Brain microvascular endothelial cell (primary cell): ENCODE data around the gene SLC7A6.

Source experiments
- DNase-seq: peaks from one replicate; pipeline ENCODE4 v3.0.0-alpha.2; 2020
- H3K27ac ChIP-seq: fragments of 250-450 bp; sonication (Bioruptor Pico); 2 replicates; pipeline ENCODE4 v1.5.1; 2020; ENCODE audit warnings: mild to moderate bottlenecking, moderate library complexity
- H3K27me3 ChIP-seq: fragments of 250-450 bp; sonication (Bioruptor Pico); replicated peaks from 2 replicates; pipeline ENCODE4 v1.5.1; 2020; ENCODE audit warnings: mild to moderate bottlenecking
- H3K36me3 ChIP-seq: fragments of 250-450 bp; sonication (Bioruptor Pico); replicated peaks from 2 replicates; pipeline ENCODE4 v1.5.1; 2020; ENCODE audit warnings: mild to moderate bottlenecking
- H3K4me3 ChIP-seq: 2 replicates; pipeline ENCODE4 v1.5.1; 2011; ENCODE audit warnings: low read depth, mild to moderate bottlenecking, control low read depth, low read length, moderate library complexity
- CTCF ChIP-seq: IDR thresholded peaks from 2 replicates; pipeline ENCODE4 v1.5.1; 2011; ENCODE audit warnings: low read depth, mild to moderate bottlenecking, moderate library complexity, low read length, control low read depth, inconsistent platforms; ENCODE audit errors: missing control alignments
- in situ Hi-C: cut with HindIII; loops from 2 replicates; pipeline ENCODE4 v1.10.0; 2017; ENCODE audit warnings: low sequenced_read_pairs, low pct_ligation_motif_present

The SLC7A6 gene

GRCh38 chr16:68345958-68346635 lies 81.8 kb downstream of the SLC7A6 start:
- no peak for TF ChIP-seq CTCF
- H3K36me3 ChIP-seq, result peaks cover 17% of the 10 kb centered on the region
- H3K27me3 ChIP-seq, result no peaks in the 10 kb centered on the region
- in situ Hi-C loops, result no loop called here
- no peak for DNase-seq
- no peak overlapping the region for H3K27ac ChIP-seq
- H3K4me3 ChIP-seq, result no peak overlapping the region

- Histone ChIP-seq H3K27ac (no peak overlapping the region), H3K36me3 (peaks cover 17% of the 10 kb centered on the region), H3K27me3 (no peaks in the 10 kb centered on the region), H3K4me3 (no peak overlapping the region)
- no peak for TF ChIP-seq CTCF
- no peak for DNase-seq
- in situ Hi-C loops, result no loop called here
Observed at GRCh38 chr16:68346892-68347480, 82.7 kb downstream of the SLC7A6 start.

- H3K4me3 ChIP-seq, result no peak overlapping the region
- TF ChIP-seq CTCF, result no peak
- no peaks in the 10 kb centered on the region for H3K27me3 ChIP-seq
- no peak for DNase-seq
- H3K27ac ChIP-seq, result no peak overlapping the region
- H3K36me3 ChIP-seq, result peaks cover 17% of the 10 kb centered on the region
- in situ Hi-C loops, result no loop called here
Observed at GRCh38 chr16:68347605-68348004, 83.3 kb downstream of the SLC7A6 start.

- TF ChIP-seq CTCF, result no peak
- no peak overlapping the region for H3K27ac ChIP-seq
- in situ Hi-C loops, result no loop called here
- DNase-seq, result no peak
- no peak overlapping the region for H3K4me3 ChIP-seq
- no peaks in the 10 kb centered on the region for H3K27me3 ChIP-seq
- H3K36me3 ChIP-seq, result peaks cover 21% of the 10 kb centered on the region
Observed at GRCh38 chr16:68348639-68349445, 84.5 kb downstream of the SLC7A6 start.

- Histone ChIP-seq H3K27me3 (no peaks in the 10 kb centered on the region), H3K27ac (no peak overlapping the region), H3K4me3 (no peak overlapping the region), H3K36me3 (peaks cover 24% of the 10 kb centered on the region)
- in situ Hi-C loops, result no loop called here
- TF ChIP-seq CTCF, result no peak
- DNase-seq, result no peak
Observed at GRCh38 chr16:68349838-68350410, 85.6 kb downstream of the SLC7A6 start.
